ENCODE results near the gene SLC24A3.

SLC24A3 gene

DNA sequence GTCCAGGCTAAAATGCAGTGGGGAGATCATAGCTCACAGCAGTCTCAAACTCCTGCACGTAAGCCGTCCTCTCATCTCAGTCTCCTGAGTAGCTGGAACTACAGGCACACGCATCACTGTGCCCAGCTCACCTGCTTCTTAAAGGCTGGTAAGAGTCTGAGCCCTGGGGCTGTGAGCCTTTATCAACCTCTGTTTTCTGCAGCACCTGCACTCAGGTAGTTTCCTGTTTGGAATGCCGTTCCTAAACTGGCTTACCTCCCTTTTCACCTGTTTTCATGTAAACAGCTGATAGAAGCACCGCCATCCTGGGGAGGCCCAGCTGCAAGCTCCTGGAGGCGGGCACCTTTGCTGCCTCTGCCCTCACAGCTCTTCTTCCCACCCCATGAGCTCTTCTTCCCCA is 45.4 kb downstream of the SLC24A3 start:
- no peak for TF ChIP-seq ZFX (IDR thresholded peaks at IDR 0.05; ENCODE audit: borderline replicate concordance)
- TF ChIP-seq, protein P1, sequence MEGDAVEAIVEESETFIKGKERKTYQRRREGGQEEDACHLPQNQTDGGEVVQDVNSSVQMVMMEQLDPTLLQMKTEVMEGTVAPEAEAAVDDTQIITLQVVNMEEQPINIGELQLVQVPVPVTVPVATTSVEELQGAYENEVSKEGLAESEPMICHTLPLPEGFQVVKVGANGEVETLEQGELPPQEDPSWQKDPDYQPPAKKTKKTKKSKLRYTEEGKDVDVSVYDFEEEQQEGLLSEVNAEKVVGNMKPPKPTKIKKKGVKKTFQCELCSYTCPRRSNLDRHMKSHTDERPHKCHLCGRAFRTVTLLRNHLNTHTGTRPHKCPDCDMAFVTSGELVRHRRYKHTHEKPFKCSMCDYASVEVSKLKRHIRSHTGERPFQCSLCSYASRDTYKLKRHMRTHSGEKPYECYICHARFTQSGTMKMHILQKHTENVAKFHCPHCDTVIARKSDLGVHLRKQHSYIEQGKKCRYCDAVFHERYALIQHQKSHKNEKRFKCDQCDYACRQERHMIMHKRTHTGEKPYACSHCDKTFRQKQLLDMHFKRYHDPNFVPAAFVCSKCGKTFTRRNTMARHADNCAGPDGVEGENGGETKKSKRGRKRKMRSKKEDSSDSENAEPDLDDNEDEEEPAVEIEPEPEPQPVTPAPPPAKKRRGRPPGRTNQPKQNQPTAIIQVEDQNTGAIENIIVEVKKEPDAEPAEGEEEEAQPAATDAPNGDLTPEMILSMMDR (IDR thresholded peaks at IDR 0.05): no peak
- no peak overlapping the region for H3K27ac ChIP-seq

DNA sequence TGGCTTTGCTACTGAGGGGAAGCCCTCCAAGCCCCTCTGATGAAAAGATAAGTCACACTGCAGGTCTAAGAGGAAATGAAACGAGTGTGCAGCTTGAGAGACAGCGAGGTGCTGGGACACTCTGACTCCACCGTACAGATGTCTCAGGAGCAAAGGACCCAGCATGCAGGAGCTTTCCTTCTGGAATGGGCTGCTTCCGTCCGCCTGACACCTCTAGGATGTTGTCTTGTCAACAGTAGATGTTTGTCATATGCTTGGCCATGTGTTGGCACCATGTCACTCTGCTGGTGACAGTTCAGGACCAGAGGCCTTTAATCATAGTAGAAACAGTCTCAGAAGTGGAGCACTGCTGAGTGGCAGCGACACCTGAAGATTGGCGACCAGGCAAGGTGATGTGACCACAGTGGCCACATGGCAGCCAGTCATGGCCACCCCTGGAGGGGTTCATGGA is 46.7 kb downstream of the SLC24A3 start:
- H3K27ac ChIP-seq: no peak overlapping the region
- TF ChIP-seq, protein P1 (IDR thresholded peaks at IDR 0.05): no peak

DNA sequence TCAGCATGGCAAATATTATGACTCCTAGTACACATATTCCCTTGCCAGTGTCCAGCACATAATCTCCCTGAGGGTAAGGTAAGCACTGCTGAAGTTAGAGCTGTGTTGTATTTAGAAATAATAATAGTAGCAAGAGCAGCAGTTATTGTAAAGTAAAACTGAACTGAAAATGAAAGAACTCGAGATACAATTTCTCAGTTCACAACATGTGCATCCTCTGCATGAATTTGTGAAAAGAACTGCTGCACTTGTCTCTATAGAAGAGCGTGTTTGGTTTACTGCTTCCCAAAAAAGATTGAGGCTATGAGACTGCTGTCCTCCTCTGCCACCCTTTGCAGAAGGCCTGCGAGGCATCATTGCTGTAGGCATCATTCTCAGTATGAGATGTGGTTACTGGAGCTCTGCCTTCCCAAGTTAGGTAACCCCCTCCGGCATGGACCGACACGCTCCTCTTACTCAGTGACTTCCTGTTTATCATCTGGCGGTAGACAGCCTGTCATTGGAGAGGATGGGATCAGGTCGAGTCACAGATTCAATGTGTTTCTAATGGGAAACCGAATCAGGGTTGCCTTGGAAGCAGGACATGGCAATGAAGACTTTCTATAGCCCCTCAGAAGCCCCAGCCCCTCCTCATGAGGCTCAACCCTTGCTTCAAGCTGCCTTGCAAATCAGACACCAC is 48.1 kb downstream of the SLC24A3 start:
- no peak overlapping the region for H3K27ac ChIP-seq
- TF ChIP-seq, protein P1 (IDR thresholded peaks at IDR 0.05): no peak
- TF ChIP-seq ZFX (IDR thresholded peaks at IDR 0.05; ENCODE audit: borderline replicate concordance): no peak

DNA sequence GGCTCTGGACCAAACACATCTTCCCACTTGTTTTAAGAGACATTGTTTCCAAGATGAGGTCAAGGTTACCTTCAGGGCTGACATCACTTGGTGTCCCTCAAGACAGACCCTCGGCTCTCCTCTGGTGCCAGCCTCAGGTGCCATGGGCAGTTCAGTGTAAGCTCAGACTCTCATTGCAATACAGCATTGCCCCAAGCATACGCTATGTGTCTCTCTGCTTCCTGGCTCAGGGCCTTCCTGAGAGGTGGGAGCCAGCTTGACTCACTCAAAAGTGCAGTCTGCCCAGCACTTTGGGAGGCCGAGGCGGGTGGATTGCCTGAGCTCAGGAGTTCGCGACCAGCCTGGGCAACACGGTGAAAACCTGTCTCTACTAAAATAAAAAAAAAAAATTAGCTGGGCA is 51.7 kb downstream of the SLC24A3 start:
- H3K27ac ChIP-seq: no peak overlapping the region
- no peak for TF ChIP-seq ZFX (IDR thresholded peaks at IDR 0.05; ENCODE audit: borderline replicate concordance)
- TF ChIP-seq, protein P1 (IDR thresholded peaks at IDR 0.05): no peak

DNA sequence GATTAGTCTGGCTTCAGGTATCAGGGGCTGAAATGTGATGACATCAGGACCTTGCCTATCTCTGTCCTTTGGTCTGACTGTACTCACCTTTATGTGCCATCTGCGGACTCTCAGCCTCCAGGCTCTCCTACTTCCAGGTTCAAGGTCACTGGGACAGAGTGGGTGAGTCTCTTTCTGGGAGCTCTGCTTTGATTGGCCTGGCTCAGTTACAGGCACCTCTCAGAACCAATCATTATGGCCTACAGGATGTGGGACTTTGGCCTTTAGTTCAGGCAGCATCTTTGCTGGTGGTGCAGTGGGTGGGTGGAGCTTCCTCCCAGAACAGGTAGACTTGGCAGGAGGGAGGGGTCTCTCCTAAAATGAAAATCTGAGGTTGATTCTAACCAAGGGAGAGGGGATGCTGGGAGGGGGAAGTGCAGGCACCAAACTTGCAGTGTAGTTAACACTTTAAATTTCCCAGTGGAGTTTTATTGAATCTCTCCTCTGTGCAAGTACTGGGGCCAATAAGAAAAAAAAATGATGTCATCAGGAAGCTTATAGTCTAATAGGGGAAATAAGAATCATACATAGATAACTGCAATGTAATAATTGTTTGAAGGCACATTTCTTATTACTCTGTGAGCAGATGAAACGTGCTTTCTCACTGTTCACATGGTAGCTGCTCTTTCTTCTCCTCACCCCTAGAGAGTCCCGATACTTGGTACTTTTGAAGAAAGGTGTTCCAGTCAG is 53.4 kb downstream of the SLC24A3 start:
- TF ChIP-seq ZFX (IDR thresholded peaks at IDR 0.05; ENCODE audit: borderline replicate concordance): no peak
- TF ChIP-seq, protein P1 (IDR thresholded peaks at IDR 0.05): no peak
- no peak overlapping the region for H3K27ac ChIP-seq

DNA sequence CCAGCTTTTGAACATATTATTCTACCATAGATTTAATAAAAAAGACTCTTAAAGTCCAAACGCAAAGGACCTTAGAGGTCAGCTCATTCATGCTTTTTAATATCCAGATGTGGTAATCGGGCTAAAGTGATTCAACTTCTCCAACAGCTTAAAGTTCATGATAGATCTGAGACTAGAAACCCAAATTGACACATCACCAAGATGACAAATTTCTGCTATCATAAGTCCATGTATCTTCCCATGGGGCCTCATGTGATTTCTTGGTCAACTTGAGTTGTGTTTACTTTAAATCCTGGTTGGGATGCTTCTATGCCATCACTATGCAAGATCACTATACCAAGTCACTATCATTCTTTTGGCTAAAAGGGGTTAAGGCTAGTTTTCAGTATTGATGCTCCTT is 56.0 kb downstream of the SLC24A3 start:
- TF ChIP-seq, protein P1 (IDR thresholded peaks at IDR 0.05): no peak
- TF ChIP-seq ZFX (IDR thresholded peaks at IDR 0.05; ENCODE audit: borderline replicate concordance): no peak
- no peak overlapping the region for H3K27ac ChIP-seq

DNA sequence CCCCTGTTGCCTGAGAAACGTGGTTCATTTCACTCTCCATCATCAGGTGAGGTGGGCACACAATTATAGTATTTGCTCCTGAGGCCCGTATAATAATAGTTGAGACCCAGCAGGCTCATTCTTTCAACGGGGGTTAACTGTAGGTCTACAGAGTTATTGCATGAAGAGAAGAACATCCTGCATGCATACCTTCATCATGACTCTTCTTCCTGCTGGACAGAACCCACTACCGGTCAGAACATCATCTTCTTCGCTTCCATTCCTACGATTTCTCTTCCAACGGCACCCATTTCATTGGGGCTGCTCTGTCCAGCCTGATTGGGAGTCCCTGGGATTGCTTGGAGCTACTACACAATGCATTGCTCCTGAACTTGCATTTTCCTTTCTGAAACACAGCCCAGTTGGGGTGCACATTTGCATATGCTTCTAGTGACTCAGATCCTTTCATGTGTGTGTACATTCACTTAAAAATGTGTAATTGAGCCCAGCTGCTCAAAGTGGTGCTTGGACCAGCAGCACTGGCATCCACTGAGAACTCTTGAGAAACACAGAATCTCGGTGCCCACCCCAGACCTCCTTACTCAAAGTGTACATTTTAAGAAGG is 57.4 kb downstream of the SLC24A3 start:
- TF ChIP-seq, protein P1 (IDR thresholded peaks at IDR 0.05): no peak
- TF ChIP-seq ZFX (IDR thresholded peaks at IDR 0.05; ENCODE audit: borderline replicate concordance): no peak
- H3K27ac ChIP-seq: no peak overlapping the region
